GM08714 (cell line): ENCODE results near the gene CCNY.
"Not testable (repeated sequence)": the region's sequence is repeated elsewhere in the genome, so short reads cannot be mapped to it uniquely, and the experiment has no call there.

ENCODE experiments used
- H3K4me3 ChIP-seq: fragments of 200-500 bp; sonication (Bioruptor generic); 2 replicates; pipeline ENCODE4 v1.5.1; 2014; ENCODE audit warnings: mild to moderate bottlenecking, low read length, inconsistent platforms
- ZNF274 ChIP-seq: IDR thresholded peaks from 2 replicates; pipeline ENCODE4 v1.6.1; 2012; ENCODE audit warnings: mild to moderate bottlenecking, low read depth, low read length

Gene CCNY

DNA sequence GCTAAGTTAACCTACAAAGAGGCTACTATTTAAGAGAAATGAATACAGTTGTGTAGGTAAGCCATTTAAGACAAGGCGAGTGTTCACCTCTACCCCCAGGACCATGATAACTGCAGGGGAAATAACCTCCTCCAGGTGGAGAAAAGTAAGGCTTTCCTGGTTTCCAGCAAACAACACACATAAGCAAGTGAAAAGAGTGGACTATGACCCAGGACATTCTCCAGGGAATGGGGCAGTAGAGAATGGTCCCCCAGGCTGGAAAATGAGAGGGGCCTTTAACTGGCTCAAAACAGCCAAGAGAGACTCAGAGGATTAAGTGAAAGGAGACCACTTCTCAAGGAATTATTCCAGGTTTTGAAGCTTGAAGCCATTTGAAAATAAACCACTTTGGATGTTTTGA lies 167.8 kb downstream of the CCNY start:
- H3K4me3 ChIP-seq = no peak overlapping the region
- no peak for TF ChIP-seq ZNF274

- no peak for TF ChIP-seq ZNF274
- no peak overlapping the region for H3K4me3 ChIP-seq
Observed at GRCh38 chr10:35505241-35505873, 169.0 kb downstream of the CCNY start.

DNA sequence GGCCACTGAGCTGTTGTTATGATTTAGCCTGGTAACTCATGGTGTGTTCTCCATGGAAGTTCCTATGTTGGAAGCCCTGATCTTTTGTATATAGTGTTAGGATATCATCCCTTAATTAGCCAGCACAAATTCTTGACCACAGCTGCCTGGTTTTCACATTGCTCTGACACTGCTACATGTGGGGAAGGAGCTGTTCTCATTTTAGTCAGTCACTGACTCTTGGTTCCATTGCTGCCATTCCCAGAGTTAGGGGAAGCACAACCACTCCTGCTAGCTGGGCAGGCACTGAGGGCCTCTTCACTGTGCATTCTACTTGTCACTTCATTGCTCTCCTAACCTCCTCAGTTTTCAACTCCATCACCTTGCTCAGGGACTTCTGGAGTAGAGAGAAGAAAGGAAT lies 170.4 kb downstream of the CCNY start:
- no peak for TF ChIP-seq ZNF274

DNA sequence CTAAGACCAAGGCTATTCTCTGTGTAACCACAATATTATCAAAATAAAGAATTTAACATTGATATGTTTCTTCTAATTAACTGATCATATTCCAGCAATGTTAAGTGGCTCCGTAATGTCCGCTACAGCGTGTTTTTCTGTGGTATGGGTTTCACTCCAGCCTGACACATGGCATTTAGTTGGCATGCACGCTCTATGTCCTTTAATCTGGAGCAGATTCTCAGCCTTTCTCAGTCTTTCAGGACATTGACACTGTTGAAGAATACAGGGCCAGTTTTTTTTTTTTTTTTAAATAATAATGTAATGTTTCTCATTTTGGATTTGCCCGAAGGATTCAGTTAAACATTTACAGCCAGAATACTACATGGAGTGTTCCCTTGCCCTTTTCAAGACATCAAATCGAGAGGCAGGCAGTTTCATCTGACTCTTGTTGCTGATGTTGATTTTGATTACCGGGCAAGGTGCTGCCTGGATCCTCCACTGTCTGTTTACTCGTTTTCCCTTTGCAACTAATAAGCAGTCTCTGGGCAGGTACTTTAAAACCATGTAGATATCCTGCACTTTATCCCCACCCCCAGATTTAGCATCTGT lies 171.3 kb downstream of the CCNY start:
- no peak for TF ChIP-seq ZNF274
- H3K4me3 ChIP-seq = no peak overlapping the region

More for the DNA sequence above, 170.4 kb downstream of the CCNY start:
- no peak overlapping the region for H3K4me3 ChIP-seq

DNA sequence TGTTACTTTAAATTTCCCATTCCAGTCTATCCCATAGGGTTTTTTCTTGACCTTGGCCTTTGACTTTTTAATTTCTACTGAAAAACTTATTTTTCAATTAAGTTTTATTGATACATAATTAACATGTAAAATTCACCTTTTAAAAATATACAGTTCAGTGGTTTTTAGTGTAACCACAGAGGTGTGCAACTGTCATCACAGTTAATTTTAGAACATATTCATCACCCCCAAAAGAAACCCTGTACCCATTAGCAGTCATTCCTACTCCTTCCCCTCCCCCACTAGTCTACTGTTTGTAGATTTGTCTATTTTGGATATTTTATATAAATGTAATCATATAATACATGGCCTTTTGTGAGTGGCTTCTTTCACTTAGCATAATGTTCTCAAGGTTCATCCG lies 172.3 kb downstream of the CCNY start:
- no peak overlapping the region for H3K4me3 ChIP-seq
- TF ChIP-seq ZNF274 = no peak

- no peak for TF ChIP-seq ZNF274
- no peak overlapping the region for H3K4me3 ChIP-seq
Observed at GRCh38 chr10:35510891-35511290, 174.6 kb downstream of the CCNY start.

DNA sequence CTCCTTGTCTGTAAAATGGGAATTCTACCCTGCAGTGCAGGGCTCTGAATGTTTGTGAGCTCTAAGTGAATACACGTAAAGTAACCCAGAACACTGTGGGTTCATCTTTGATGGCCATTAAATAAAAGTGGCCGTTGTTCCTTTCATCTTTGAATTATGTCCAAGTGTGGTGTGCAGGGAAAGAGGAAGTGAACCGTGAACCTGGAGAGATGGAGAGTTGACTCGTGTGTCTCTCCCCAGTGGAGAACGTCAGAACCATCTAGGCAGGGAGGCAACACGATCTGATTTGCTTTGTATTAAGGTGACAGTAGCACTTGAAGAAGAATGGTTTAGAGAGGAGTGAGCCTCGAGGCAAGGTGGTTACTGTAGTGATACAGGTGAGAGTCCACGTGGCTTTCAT lies 175.3 kb downstream of the CCNY start:
- TF ChIP-seq ZNF274 = no peak
- H3K4me3 ChIP-seq = no peak overlapping the region

- no peak for TF ChIP-seq ZNF274
- no peak overlapping the region for H3K4me3 ChIP-seq
Observed at GRCh38 chr10:35516102-35516670, 179.9 kb downstream of the CCNY start.

DNA sequence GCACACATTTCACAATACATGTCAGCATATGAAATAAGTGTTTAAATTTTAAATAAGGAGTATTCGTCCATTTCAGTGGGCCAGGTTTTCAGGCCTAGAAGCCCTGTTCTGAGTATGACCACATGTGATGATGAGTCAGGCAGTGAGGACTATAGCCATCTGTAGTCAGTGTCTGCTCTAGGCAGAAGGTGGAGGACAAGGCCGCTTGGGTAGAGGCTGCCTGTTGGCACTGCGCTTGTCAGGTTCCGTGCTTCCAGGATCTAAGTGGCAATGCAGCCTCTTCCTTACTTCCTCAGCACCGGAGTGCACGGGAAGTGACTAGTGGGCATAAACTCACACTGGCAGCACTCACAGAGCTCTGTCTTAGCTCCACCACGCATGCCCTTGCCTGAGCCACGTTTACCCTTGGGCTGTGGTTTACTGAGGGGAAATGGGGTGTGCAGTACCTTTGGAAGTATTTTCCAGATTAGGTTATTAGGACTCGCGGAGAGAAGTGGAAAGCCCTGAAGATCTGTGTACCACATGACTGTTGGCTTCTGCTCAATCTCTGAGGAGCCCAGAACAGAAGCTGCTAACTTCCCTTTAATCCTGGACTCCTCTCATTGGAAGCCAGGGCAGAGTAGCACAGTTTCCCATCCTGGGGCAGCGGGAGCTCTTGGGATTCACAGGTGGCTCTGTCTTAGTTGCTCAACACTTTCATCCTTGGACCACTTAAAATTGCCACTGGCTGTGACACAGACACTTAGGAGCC lies 181.3 kb downstream of the CCNY start:
- H3K4me3 ChIP-seq = no peak overlapping the region
- TF ChIP-seq ZNF274 = no peak

GRCh38 chr10:35518187-35518586 lies 181.9 kb downstream of the CCNY start:
- not testable (repeated sequence) for H3K4me3 ChIP-seq

- no peak for TF ChIP-seq ZNF274
- no peak overlapping the region for H3K4me3 ChIP-seq
Observed at GRCh38 chr10:35520996-35521395, 184.7 kb downstream of the CCNY start.

DNA sequence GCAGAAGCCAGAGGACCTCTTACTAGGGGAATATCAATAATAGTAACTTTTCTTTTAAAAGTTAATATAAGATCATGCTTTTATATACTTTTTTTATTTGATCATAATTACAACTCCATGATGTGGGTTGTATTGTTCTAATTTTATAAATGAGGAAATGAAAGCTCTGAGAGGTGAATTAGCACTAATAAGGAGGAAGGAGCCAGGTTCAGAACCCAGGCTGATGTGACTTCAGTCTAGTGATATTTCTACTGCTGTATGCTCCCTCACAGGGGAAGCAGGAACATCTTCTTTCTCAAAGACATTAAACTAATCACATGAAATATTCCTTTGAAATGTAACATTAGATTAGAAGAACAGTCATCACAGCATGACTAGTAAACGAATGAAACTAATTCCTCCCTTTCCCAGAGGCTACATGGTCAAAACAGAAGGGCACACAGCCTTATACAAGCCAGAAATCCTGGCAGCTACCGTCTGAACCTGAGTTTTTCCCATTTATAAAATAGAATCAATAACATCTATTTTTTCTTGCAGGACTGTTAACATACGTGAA lies 187.4 kb downstream of the CCNY start:
- TF ChIP-seq ZNF274 = no peak
- H3K4me3 ChIP-seq = no peak overlapping the region

GRCh38 chr10:35526746-35527145 lies 190.4 kb downstream of the CCNY start:
- no peak overlapping the region for H3K4me3 ChIP-seq
- TF ChIP-seq ZNF274 = no peak

DNA sequence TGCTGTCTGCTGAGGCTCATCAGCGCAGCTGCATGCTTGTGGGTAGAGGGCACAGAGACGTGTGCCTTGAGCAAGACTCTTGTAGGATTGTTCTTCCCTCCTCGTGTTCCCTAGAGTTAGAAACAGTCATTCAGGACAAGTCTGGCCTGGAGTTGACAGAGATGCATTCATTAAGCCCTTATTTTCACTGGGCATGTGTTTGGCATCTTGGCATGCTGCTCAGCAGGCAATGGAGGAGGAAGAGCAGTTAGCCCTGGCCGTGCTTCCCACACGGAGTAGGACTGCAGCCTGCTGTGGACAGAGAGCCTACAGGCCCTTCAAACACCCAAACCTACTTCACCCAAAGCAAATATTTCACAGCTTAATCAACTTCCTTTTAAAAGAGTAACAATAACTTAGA lies 195.8 kb downstream of the CCNY start:
- TF ChIP-seq ZNF274 = no peak
- no peak overlapping the region for H3K4me3 ChIP-seq

GRCh38 chr10:35533565-35533964 lies 197.3 kb downstream of the CCNY start:
- no peak overlapping the region for H3K4me3 ChIP-seq
- TF ChIP-seq ZNF274 = no peak
